HG03135 (cell line): ENCODE measurements around the gene SEC16A.

Source experiments
- ATAC-seq: cut with Tn5 transposase; IDR thresholded peaks from one replicate; pipeline ENCODE4 v1.9.1; 2021; ENCODE audit warnings: mild to moderate bottlenecking, moderate library complexity; ENCODE audit not compliant: unreplicated experiment

The SEC16A gene

GRCh38 chr9:136466155-136466541, 16.7 kb downstream of the SEC16A start:
- ATAC-seq = no peak

GRCh38 chr9:136465500-136466154, 17.2 kb downstream of the SEC16A start:
- ATAC-seq = no peak

- no peak for ATAC-seq
Measured at GRCh38 chr9:136464241-136464640, 18.6 kb downstream of the SEC16A start.

GRCh38 chr9:136463578-136463977, 19.3 kb downstream of the SEC16A start:
- ATAC-seq = no peak

- ATAC-seq = no peak
Measured at GRCh38 chr9:136462664-136463063, 20.2 kb downstream of the SEC16A start.

- no peak for ATAC-seq
Measured at GRCh38 chr9:136460772-136461325, 22.0 kb downstream of the SEC16A start.

GRCh38 chr9:136459425-136459824, 23.4 kb downstream of the SEC16A start:
- no peak for ATAC-seq

GRCh38 chr9:136457326-136457725, 25.5 kb downstream of the SEC16A start:
- ATAC-seq = no peak

- ATAC-seq = no peak
Measured at GRCh38 chr9:136456258-136456657, 26.6 kb downstream of the SEC16A start.

GRCh38 chr9:136455043-136456002, 27.5 kb downstream of the SEC16A start:
- ATAC-seq = no peak

- ATAC-seq = no peak
Measured at GRCh38 chr9:136454026-136454796, 28.6 kb downstream of the SEC16A start.

GRCh38 chr9:136453326-136453725, 29.5 kb downstream of the SEC16A start:
- ATAC-seq = no peak

- ATAC-seq = no peak
Measured at GRCh38 chr9:136451221-136451877, 31.5 kb downstream of the SEC16A start.

GRCh38 chr9:136448655-136449054, 34.2 kb downstream of the SEC16A start:
- ATAC-seq = no peak

- no peak for ATAC-seq
Measured at GRCh38 chr9:136447173-136447778, 35.6 kb downstream of the SEC16A start.

- no peak for ATAC-seq
Measured at GRCh38 chr9:136445799-136446198, 37.0 kb downstream of the SEC16A start.

GRCh38 chr9:136444102-136444501, 38.7 kb downstream of the SEC16A start:
- ATAC-seq = no peak

GRCh38 chr9:136443687-136444086, 39.2 kb downstream of the SEC16A start:
- ATAC-seq = no peak

- ATAC-seq = no peak
Measured at GRCh38 chr9:136443087-136443486, 39.8 kb downstream of the SEC16A start.

- no peak for ATAC-seq
Measured at GRCh38 chr9:136442265-136442664, 40.6 kb downstream of the SEC16A start.
